IMR-90 (cell line): Measurements from ENCODE around the gene GSTO1. TPM values are rescaled to one million over a fixed set of nuclear protein-coding genes. Genes with fewer than 3 reads are reported as not detected.

Experiments used
- ATAC-seq: fragments of 200-7000 bp; cut with Tn5 transposase; 2 replicates; pipeline ENCODE4 v1.9.1; 2020; ENCODE audit warnings: low read depth, mild to moderate bottlenecking, moderate library complexity
- BruUV-seq: library from RNA; stranded (reverse); fragments of 400-500 nt; replicated peaks from 2 replicates; lab custom pipeline; 2021; lab: Mats Ljungman, UMichigan
- CTCF ChIA-PET: fragments of 300-600 bp; formaldehyde crosslinking; extraction: SDS; loops from one replicate; lab custom pipeline; 2021; ENCODE audit warnings: antibody characterized with exemption; lab: Yijun Ruan, JAX
- POLR2A ChIA-PET: fragments of 300-600 bp; sonication (Branson Sonifier 250); formaldehyde crosslinking; loops from one replicate; lab custom pipeline; 2022; ENCODE audit warnings: antibody characterized with exemption; ENCODE audit not compliant: unreplicated experiment; lab: Charles Lee
- DNase-seq: peaks from one replicate; pipeline ENCODE4 v3.0.0; 2013
- H2AFZ ChIP-seq: replicated peaks from 2 replicates; pipeline ENCODE3; 2013; ENCODE audit warnings: low read length, mild to moderate bottlenecking; ENCODE audit not compliant: poor library complexity
- H2AK5ac ChIP-seq: 2 replicates; pipeline ENCODE4 v1.6.1; 2013; ENCODE audit warnings: low read depth, low read length, inconsistent platforms
- H2AK9ac ChIP-seq: replicated peaks from 2 replicates; pipeline ENCODE3; 2013; ENCODE audit warnings: mild to moderate bottlenecking, low read depth, low read length, moderate library complexity; ENCODE audit not compliant: poor library complexity
- H2BK120ac ChIP-seq: 2 replicates; pipeline ENCODE4 v1.6.1; 2013; ENCODE audit warnings: low read depth, low read length, inconsistent platforms
- H2BK15ac ChIP-seq: 3 replicates; pipeline ENCODE4 v1.6.1; 2013; ENCODE audit warnings: low read depth, low read length, inconsistent platforms
- H2BK20ac ChIP-seq: 2 replicates; pipeline ENCODE4 v1.6.1; 2013; ENCODE audit warnings: low read depth, mild to moderate bottlenecking, inconsistent platforms, low read length, moderate library complexity
- H2BK5ac ChIP-seq: 2 replicates; pipeline ENCODE4 v1.6.1; 2013; ENCODE audit warnings: mild to moderate bottlenecking, low read depth, low read length, inconsistent platforms; ENCODE audit not compliant: poor library complexity, severe bottlenecking
- H3K14ac ChIP-seq: replicated peaks from 2 replicates; pipeline ENCODE4 v1.6.1; 2013; ENCODE audit warnings: low read depth, low read length, inconsistent platforms
- H3K18ac ChIP-seq: 2 replicates; pipeline ENCODE4 v1.6.1; 2013; ENCODE audit warnings: low read depth, low read length, control low read depth
- H3K23ac ChIP-seq: 2 replicates; pipeline ENCODE4 v1.6.1; 2013; ENCODE audit warnings: low read depth, low read length, inconsistent platforms
- H3K27ac ChIP-seq: 2 replicates; pipeline ENCODE4 v1.5.1; 2013; ENCODE audit warnings: mild to moderate bottlenecking, control low read depth, low read length; ENCODE audit not compliant: insufficient read depth
- H3K27me3 ChIP-seq: 2 replicates; pipeline ENCODE4 v1.6.1; 2013; ENCODE audit warnings: low read length; ENCODE audit not compliant: control insufficient read depth, insufficient read depth
- H3K36me3 ChIP-seq: 2 replicates; pipeline ENCODE4 v1.6.1; 2013; ENCODE audit warnings: low read length, mixed read lengths; ENCODE audit not compliant: control insufficient read depth, insufficient read depth
- H3K4ac ChIP-seq: 2 replicates; pipeline ENCODE4 v1.6.1; 2013; ENCODE audit warnings: low read depth, low read length, inconsistent platforms
- H3K4me1 ChIP-seq: 2 replicates; pipeline ENCODE4 v1.6.1; 2013; ENCODE audit warnings: low read length, mixed read lengths; ENCODE audit not compliant: control insufficient read depth, insufficient read depth
- H3K4me2 ChIP-seq: 2 replicates; pipeline ENCODE4 v1.6.1; 2013; ENCODE audit warnings: low read depth, mild to moderate bottlenecking, control low read depth, low read length, moderate library complexity
- H3K4me3 ChIP-seq: 2 replicates; pipeline ENCODE4 v1.5.1; 2013; ENCODE audit warnings: low read depth, mild to moderate bottlenecking, control low read depth, low read length, moderate library complexity; ENCODE audit not compliant: insufficient read depth
- H3K56ac ChIP-seq: 2 replicates; pipeline ENCODE4 v1.6.1; 2013; ENCODE audit warnings: low read length, inconsistent platforms; ENCODE audit not compliant: insufficient read depth; ENCODE audit errors: extremely low read depth
- H3K79me1 ChIP-seq, 2 experiments: 2 replicates each; pipeline ENCODE4 v1.6.1; 2013; ENCODE audit warnings: low read length in 2 of 2, inconsistent platforms in 1 of 2, low read depth in 1 of 2
- H3K9ac ChIP-seq: 2 replicates; pipeline ENCODE4 v1.6.1; 2013; ENCODE audit warnings: low read depth, low read length, control low read depth
- H3K9me1 ChIP-seq: 2 replicates; pipeline ENCODE4 v1.6.1; 2013; ENCODE audit warnings: low read length, inconsistent platforms; ENCODE audit not compliant: insufficient read depth
- H3K9me3 ChIP-seq: 2 replicates; pipeline ENCODE4 v1.6.1; 2013; ENCODE audit warnings: low read length; ENCODE audit not compliant: control insufficient read depth, insufficient read depth
- H4K20me1 ChIP-seq: 2 replicates; pipeline ENCODE4 v1.6.1; 2013; ENCODE audit warnings: low read length, inconsistent platforms; ENCODE audit not compliant: insufficient read depth
- H4K5ac ChIP-seq: 2 replicates; pipeline ENCODE4 v1.6.1; 2013; ENCODE audit warnings: mild to moderate bottlenecking, low read depth, low read length, control low read depth
- H4K8ac ChIP-seq, 2 experiments: 2 replicates each; pipeline ENCODE4 v1.6.1; 2013; ENCODE audit warnings: low read depth in 2 of 2, low read length in 2 of 2, control low read depth in 1 of 2, inconsistent platforms in 1 of 2
- H4K91ac ChIP-seq: 2 replicates; pipeline ENCODE4 v1.6.1; 2013; ENCODE audit warnings: low read depth, low read length, inconsistent platforms; ENCODE audit not compliant: insufficient read depth
- MAZ ChIP-seq: IDR thresholded peaks from 2 replicates; pipeline ENCODE4 v1.6.1; 2012; ENCODE audit warnings: low read depth, mild to moderate bottlenecking, low read length, improper control_type of control experiment, moderate library complexity, borderline replicate concordance
- RFX5 ChIP-seq: IDR thresholded peaks from 2 replicates; pipeline ENCODE4 v1.8.0; 2012; ENCODE audit warnings: low read depth, mild to moderate bottlenecking, low read length, moderate library complexity
- WGBS, 2 experiments: methylation state at CpG; one replicate each; pipeline versions ENCODE4 v1.1.5 to v1.1.7; 2013; ENCODE audit warnings: missing lambda C conversion rate in 2 of 2; ENCODE audit not compliant: insufficient read length in 1 of 2; ENCODE audit errors: extremely low coverage in 2 of 2; 5-methylcytosine and 5-hydroxymethylcytosine counted together
- dilution Hi-C: fragments of 300-500 bp; cut with HindIII; formaldehyde crosslinking; loops from one replicate; pipeline ENCODE4 v1.14.3; 2018; ENCODE audit warnings: low sequenced_read_pairs; ENCODE audit not compliant: unreplicated experiment
- in situ Hi-C: fragments of 300-500 bp; cut with MboI; formaldehyde crosslinking; loops from 3 replicates; pipeline ENCODE4 v1.14.3; 2019; ENCODE audit warnings: low sequenced_read_pairs, inconsistent platforms, mixed read lengths
- intact Hi-C: fragments of 100-400 bp; cut with micrococcal nuclease; formaldehyde crosslinking; loops from 2 replicates; pipeline ENCODE4 v1.10.0; 2022
- polyA plus RNA-seq, 3 experiments: library from polyadenylated mRNA; depleted of rRNA; stranded (reverse); fragments of >200 nt; gene quantifications; 2 replicates each; pipeline ENCODE4 v1.2.3, GENCODE V29; 2012; ENCODE audit warnings: low replicate concordance in 1 of 3
- total RNA-seq: library from RNA; depleted of rRNA; stranded (reverse); fragments of >200 nt; gene quantifications from 2 replicates; pipeline ENCODE4 v1.2.3, GENCODE V29; 2012
- TF ChIP-seq, protein P1 (sequence below): fragments of 150-350 bp; IDR thresholded peaks from 2 replicates; pipeline ENCODE4 v1.6.1; 2016; ENCODE audit warnings: low read depth, mild to moderate bottlenecking, low read length, moderate library complexity, borderline replicate concordance

Gene GSTO1
- total and polyA plus RNA-seq, 2 of the 4 experiments (the other 2 are of a cell fraction): 186 to 258 TPM

DNA sequence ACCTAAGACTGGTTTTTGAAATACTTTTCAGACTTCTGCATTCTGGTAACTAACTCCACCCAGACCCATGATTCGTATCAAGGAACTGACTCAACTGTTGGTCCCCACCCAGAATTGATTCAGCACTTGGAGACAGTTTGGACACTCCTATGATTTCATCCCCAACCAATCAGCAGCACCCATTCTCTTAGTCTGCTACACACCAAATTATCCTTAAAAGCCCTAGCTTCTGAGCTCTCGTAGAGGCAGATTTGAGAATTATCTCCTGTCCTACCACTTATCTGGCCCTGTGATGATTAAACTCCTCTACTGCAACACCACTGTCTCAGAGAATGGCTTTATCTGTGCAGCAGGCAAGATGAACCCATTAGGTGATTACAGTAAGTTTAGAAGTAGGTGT, 7.7 kb upstream of the GSTO1 start:
- H3K23ac ChIP-seq: no peak overlapping the region
- H3K4me1 ChIP-seq: no peaks in the 10 kb centered on the region
- H3K9me1 ChIP-seq: no peaks in the 10 kb centered on the region
- TF ChIP-seq MAZ (no peak), RFX5 (no peak)
- TF ChIP-seq, protein P1, sequence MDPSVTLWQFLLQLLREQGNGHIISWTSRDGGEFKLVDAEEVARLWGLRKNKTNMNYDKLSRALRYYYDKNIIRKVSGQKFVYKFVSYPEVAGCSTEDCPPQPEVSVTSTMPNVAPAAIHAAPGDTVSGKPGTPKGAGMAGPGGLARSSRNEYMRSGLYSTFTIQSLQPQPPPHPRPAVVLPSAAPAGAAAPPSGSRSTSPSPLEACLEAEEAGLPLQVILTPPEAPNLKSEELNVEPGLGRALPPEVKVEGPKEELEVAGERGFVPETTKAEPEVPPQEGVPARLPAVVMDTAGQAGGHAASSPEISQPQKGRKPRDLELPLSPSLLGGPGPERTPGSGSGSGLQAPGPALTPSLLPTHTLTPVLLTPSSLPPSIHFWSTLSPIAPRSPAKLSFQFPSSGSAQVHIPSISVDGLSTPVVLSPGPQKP: no peak
- H2AK5ac ChIP-seq: no peak overlapping the region
- H4K20me1 ChIP-seq: no peaks in the 10 kb centered on the region
- no peaks in the 10 kb centered on the region for H3K27me3 ChIP-seq
- H3K36me3 ChIP-seq: no peaks in the 10 kb centered on the region
- H2BK20ac ChIP-seq: no peak overlapping the region
- no peak overlapping the region for H4K5ac ChIP-seq
- ChIA-PET CTCF (no interaction called here), POLR2A (no interaction called here)
- H2BK5ac ChIP-seq: no peak overlapping the region
- dilution Hi-C loops (no loop called here), in situ Hi-C loops (no loop called here), intact Hi-C loops (no loop called here)
- no TSS peak for BruUV-seq
- H3K9ac ChIP-seq: no peak overlapping the region
- peak; percentile 57 for DNase-seq
- no peak overlapping the region for H4K91ac ChIP-seq
- H3K9me3 ChIP-seq: no peaks in the 10 kb centered on the region; the same call in 1 of the 2 replicates
- ATAC-seq: no peak
- H3K79me1 ChIP-seq: no peaks in the 10 kb centered on the region
- no peak overlapping the region for H3K14ac ChIP-seq
- H3K27ac ChIP-seq: no peak overlapping the region
- H3K18ac ChIP-seq: no peak overlapping the region
- H3K4ac ChIP-seq: no peak overlapping the region
- H3K4me3 ChIP-seq: no peak overlapping the region
- H2BK15ac ChIP-seq: no peak overlapping the region
- no peak overlapping the region for H2BK120ac ChIP-seq
- 0% methylated on average over 1 of the region's 2 CpGs; no CpG with 5 or more reads in 1 of the 2 experiments for WGBS, 2 experiments
- no peak overlapping the region for H3K4me2 ChIP-seq
- no peak overlapping the region for H2AFZ ChIP-seq
- no peak overlapping the region for H3K56ac ChIP-seq
- no peak overlapping the region for H4K8ac ChIP-seq
- no peak overlapping the region for H2AK9ac ChIP-seq
